Measurements from ENCODE around the gene MORF4L1.

DNA sequence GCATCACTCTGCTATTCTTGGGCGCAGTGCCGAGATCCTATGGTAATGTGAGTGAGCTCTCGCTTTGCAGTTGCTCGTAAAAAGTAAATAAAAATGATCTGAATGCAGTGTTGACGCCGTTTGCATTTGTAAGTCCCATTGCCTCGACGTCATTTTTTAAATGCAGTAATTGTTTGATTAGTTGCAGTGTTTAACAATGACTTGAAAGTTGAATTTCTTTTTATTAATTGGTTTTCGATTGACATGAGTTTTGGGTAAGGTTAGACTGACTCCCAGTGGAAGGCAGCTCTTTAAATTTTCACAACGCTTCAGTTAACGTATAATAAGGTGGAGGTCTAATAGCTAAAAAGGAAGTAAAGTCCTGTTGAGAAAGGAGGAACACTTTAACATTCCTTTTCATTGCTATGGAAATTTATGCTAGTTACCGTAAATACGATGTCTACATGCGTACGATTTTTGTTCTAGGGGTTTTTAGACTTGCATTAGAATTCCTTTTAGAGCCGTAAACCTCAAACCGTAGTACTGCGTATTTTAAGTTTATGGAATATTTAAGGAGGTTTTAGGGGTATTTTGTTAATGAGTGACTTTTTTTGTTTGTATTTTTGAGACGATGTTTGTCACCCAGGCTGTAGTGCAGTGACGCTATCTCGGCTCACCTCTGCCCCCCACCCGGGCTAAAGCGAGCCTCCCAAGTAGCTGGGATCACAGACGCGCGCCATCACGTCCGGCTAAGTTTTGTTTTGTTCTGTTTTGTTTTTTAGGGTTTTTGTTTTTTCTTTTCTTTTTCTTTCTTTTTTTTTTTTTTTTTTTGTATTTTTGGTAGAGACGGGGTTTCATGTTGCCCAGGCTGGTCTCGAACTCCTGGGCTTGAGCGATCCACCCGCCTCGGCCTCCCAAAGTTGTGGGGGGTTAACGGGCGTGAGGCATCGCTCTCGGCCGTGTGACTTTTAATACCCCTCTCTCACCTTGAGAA, 1.4 kb downstream of the MORF4L1 start:
- TF ChIP-seq EZH2 (IDR thresholded peaks at IDR 0.05; ENCODE audit: low read depth, unreplicated experiment) = no peak
- TF ChIP-seq, protein P1, sequence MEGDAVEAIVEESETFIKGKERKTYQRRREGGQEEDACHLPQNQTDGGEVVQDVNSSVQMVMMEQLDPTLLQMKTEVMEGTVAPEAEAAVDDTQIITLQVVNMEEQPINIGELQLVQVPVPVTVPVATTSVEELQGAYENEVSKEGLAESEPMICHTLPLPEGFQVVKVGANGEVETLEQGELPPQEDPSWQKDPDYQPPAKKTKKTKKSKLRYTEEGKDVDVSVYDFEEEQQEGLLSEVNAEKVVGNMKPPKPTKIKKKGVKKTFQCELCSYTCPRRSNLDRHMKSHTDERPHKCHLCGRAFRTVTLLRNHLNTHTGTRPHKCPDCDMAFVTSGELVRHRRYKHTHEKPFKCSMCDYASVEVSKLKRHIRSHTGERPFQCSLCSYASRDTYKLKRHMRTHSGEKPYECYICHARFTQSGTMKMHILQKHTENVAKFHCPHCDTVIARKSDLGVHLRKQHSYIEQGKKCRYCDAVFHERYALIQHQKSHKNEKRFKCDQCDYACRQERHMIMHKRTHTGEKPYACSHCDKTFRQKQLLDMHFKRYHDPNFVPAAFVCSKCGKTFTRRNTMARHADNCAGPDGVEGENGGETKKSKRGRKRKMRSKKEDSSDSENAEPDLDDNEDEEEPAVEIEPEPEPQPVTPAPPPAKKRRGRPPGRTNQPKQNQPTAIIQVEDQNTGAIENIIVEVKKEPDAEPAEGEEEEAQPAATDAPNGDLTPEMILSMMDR (conservative IDR thresholded peaks at IDR 0.05; ENCODE audit: low read depth in 2 of 2) = no peak; a peak in 1 of 4 replicates
- TF ChIP-seq JUNB (IDR thresholded peaks at IDR 0.05; ENCODE audit: unreplicated experiment) = no peak
- TF ChIP-seq POLR2AphosphoS5 (IDR thresholded peaks at IDR 0.05; ENCODE audit: low read depth) = no peak
- TF ChIP-seq, protein P2, sequence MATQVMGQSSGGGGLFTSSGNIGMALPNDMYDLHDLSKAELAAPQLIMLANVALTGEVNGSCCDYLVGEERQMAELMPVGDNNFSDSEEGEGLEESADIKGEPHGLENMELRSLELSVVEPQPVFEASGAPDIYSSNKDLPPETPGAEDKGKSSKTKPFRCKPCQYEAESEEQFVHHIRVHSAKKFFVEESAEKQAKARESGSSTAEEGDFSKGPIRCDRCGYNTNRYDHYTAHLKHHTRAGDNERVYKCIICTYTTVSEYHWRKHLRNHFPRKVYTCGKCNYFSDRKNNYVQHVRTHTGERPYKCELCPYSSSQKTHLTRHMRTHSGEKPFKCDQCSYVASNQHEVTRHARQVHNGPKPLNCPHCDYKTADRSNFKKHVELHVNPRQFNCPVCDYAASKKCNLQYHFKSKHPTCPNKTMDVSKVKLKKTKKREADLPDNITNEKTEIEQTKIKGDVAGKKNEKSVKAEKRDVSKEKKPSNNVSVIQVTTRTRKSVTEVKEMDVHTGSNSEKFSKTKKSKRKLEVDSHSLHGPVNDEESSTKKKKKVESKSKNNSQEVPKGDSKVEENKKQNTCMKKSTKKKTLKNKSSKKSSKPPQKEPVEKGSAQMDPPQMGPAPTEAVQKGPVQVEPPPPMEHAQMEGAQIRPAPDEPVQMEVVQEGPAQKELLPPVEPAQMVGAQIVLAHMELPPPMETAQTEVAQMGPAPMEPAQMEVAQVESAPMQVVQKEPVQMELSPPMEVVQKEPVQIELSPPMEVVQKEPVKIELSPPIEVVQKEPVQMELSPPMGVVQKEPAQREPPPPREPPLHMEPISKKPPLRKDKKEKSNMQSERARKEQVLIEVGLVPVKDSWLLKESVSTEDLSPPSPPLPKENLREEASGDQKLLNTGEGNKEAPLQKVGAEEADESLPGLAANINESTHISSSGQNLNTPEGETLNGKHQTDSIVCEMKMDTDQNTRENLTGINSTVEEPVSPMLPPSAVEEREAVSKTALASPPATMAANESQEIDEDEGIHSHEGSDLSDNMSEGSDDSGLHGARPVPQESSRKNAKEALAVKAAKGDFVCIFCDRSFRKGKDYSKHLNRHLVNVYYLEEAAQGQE (IDR thresholded peaks at IDR 0.05; ENCODE audit: unreplicated experiment) = no peak
- no peak for TF ChIP-seq ZNF114 (CRISPR knock-in tag; IDR thresholded peaks at IDR 0.05)

Measured in GM23338 (cell line).